GM21576 (cell line): ENCODE measurements around the gene SLC22A25.
"Not testable (repeated sequence)": the region's sequence is repeated elsewhere in the genome, so short reads cannot be mapped to it uniquely, and the experiment has no call there.

Experiments used
- ATAC-seq: cut with Tn5 transposase; IDR thresholded peaks from one replicate; pipeline ENCODE4 v1.9.1; 2021; ENCODE audit warnings: mild to moderate bottlenecking, moderate library complexity; ENCODE audit not compliant: unreplicated experiment

The SLC22A25 gene

GRCh38 chr11:63235471-63236461, 7.6 kb downstream of the SLC22A25 start:
- ATAC-seq: not testable (repeated sequence)

- no peak for ATAC-seq
Observed at GRCh38 chr11:63229815-63230214, 13.6 kb downstream of the SLC22A25 start.

- ATAC-seq: no peak
Observed at GRCh38 chr11:63227521-63228107, 15.8 kb downstream of the SLC22A25 start.

GRCh38 chr11:63226488-63227114, 16.8 kb downstream of the SLC22A25 start:
- no peak for ATAC-seq

GRCh38 chr11:63214093-63214492, 29.3 kb downstream of the SLC22A25 start:
- no peak for ATAC-seq

- no peak for ATAC-seq
Observed at GRCh38 chr11:63212742-63213141, 30.7 kb downstream of the SLC22A25 start.

GRCh38 chr11:63210111-63210510, 33.3 kb downstream of the SLC22A25 start:
- ATAC-seq: no peak
